HepG2 (cell line): ENCODE measurements around the gene BRD1. TPM values are rescaled to one million over a fixed set of nuclear protein-coding genes. Genes with fewer than 3 reads are reported as not detected.

Experiments
- ATAC-seq: fragments of 200-7000 bp; cut with Tn5 transposase; 3 replicates; pipeline ENCODE4 v1.9.1; 2020; ENCODE audit warnings: mild to moderate bottlenecking, moderate library complexity
- BruUV-seq: library from RNA; stranded (reverse); fragments of 400-500 nt; replicated peaks from 2 replicates; lab custom pipeline; 2021; lab: Mats Ljungman, UMichigan
- CTCF ChIA-PET: fragments of 300-600 bp; formaldehyde crosslinking; extraction: SDS; loops from one replicate; lab custom pipeline; 2021; ENCODE audit warnings: low total read pairs, inconsistent platforms, low intra/inter-chr PET ratio; lab: Yijun Ruan, JAX
- POLR2A ChIA-PET: fragments of 350-600 bp; sonication (Branson Sonifier 250); formaldehyde crosslinking; loops from one replicate; lab custom pipeline; 2020; ENCODE audit warnings: antibody characterized with exemption, inconsistent platforms; lab: Yijun Ruan, JAX
- DNase-seq: peaks from one replicate; pipeline ENCODE4 v3.0.0-alpha.2; 2015; ENCODE audit warnings: low spot score
- FAIRE-seq: peaks from 3 replicates; lab custom pipeline; 2011; peaks lifted over from hg19 to GRCh38; lab: Jason Lieb, UNC
- H2AFZ ChIP-seq: one replicate; pipeline ENCODE4 v1.6.1; 2011; ENCODE audit warnings: low read length, inconsistent platforms
- H3K27ac ChIP-seq: fragments of 300-600 bp; 3 replicates; pipeline ENCODE4 v1.8.0; 2011; ENCODE audit warnings: mixed run types, mild to moderate bottlenecking, mixed read lengths, low read length, inconsistent platforms; ENCODE audit not compliant: insufficient read depth; ENCODE audit errors: extremely low read length
- H3K27me3 ChIP-seq, 2 experiments: fragments of 200-600 bp in 1 of 2; 2 replicates in 1 of 2; 3 replicates in 1 of 2; pipeline versions ENCODE4 v1.6.0 to v1.8.0; 2011; ENCODE audit warnings: low read length in 2 of 2, mild to moderate bottlenecking in 2 of 2, moderate library complexity in 2 of 2, inconsistent platforms in 1 of 2; ENCODE audit not compliant: insufficient read depth in 2 of 2, control insufficient read depth in 1 of 2
- H3K36me3 ChIP-seq, 2 experiments: fragments of 200-600 bp in 1 of 2; replicated peaks in 1 of 2; 2 replicates in 1 of 2; 3 replicates in 1 of 2; pipeline versions ENCODE4 v1.5.1 to v1.8.0; 2011; ENCODE audit warnings: low read length in 2 of 2, inconsistent platforms in 1 of 2; ENCODE audit not compliant: insufficient read depth in 2 of 2, control insufficient read depth in 1 of 2
- H3K4me1 ChIP-seq: 2 replicates; pipeline ENCODE4 v1.5.1; 2012; ENCODE audit warnings: low read length, inconsistent platforms; ENCODE audit not compliant: insufficient read depth
- H3K4me2 ChIP-seq: 2 replicates; pipeline ENCODE4 v1.6.0; 2011; ENCODE audit warnings: low read depth, low read length, inconsistent platforms
- H3K4me3 ChIP-seq, 3 experiments: fragments of 200-600 bp in 1 of 3; sonication (generic), shearing (Covaris generic) in 1 of 3; replicated peaks in 1 of 3; 2 replicates each; pipeline ENCODE4 v1.5.1; 2011 to 2016; ENCODE audit warnings: low read length in 3 of 3, inconsistent platforms in 2 of 3, low read depth in 2 of 3, mild to moderate bottlenecking in 2 of 3, control low read depth in 1 of 3, mixed read lengths in 1 of 3; ENCODE audit not compliant: insufficient read depth in 1 of 3
- H3K79me2 ChIP-seq: one replicate; pipeline ENCODE4 v1.6.1; 2011; ENCODE audit warnings: low read length, inconsistent platforms; ENCODE audit not compliant: insufficient read depth
- H3K9ac ChIP-seq: 2 replicates; pipeline ENCODE4 v1.6.0; 2011; ENCODE audit warnings: mild to moderate bottlenecking, low read depth, low read length, inconsistent platforms; ENCODE audit not compliant: insufficient read depth
- H3K9me3 ChIP-seq: 2 replicates; pipeline ENCODE4 v1.5.1; 2012; ENCODE audit warnings: mild to moderate bottlenecking, low read length
- H4K20me1 ChIP-seq: 2 replicates; pipeline ENCODE4 v1.6.0; 2011; ENCODE audit warnings: inconsistent platforms, mild to moderate bottlenecking, low read length, moderate library complexity; ENCODE audit not compliant: insufficient read depth
- FOXA1 ChIP-seq, 2 experiments: fragments of 450-650 bp in 1 of 2; sonication (generic) in 1 of 2; formaldehyde crosslinking in 1 of 2; IDR thresholded peaks; 2 replicates each; pipeline versions ENCODE4 v1.4.0 to v1.6.1; 2016 to 2020; ENCODE audit warnings: missing genetic modification reagents in 1 of 2
- ISL2 ChIP-seq: sonication (generic); formaldehyde crosslinking; IDR thresholded peaks from 2 replicates; pipeline ENCODE4 v1.5.0; 2020; ENCODE audit warnings: missing genetic modification reagents
- JUN ChIP-seq: sonication (generic); formaldehyde crosslinking; IDR thresholded peaks from 2 replicates; pipeline ENCODE4 v1.4.0; 2020; ENCODE audit warnings: mild to moderate bottlenecking, missing genetic modification reagents
- PBX2 ChIP-seq: IDR thresholded peaks from 2 replicates; pipeline ENCODE4 v1.6.1; 2016; ENCODE audit warnings: control low read depth
- PRDM4 ChIP-seq: sonication (generic); formaldehyde crosslinking; IDR thresholded peaks from 2 replicates; pipeline ENCODE4 v1.9.0; 2021; ENCODE audit warnings: missing genetic modification reagents, borderline replicate concordance
- RFXAP ChIP-seq: sonication (generic); formaldehyde crosslinking; IDR thresholded peaks from 2 replicates; pipeline ENCODE4 v1.4.0; 2020; ENCODE audit warnings: missing genetic modification reagents, borderline replicate concordance
- SNAPC4 ChIP-seq: sonication (generic); formaldehyde crosslinking; IDR thresholded peaks from 2 replicates; pipeline ENCODE4 v1.4.0; 2020; ENCODE audit warnings: mild to moderate bottlenecking, missing genetic modification reagents
- ZNF503 ChIP-seq: sonication (generic); formaldehyde crosslinking; IDR thresholded peaks from 2 replicates; pipeline ENCODE4 v1.4.0; 2020; ENCODE audit warnings: missing genetic modification reagents
- ZNF546 ChIP-seq: sonication (generic); formaldehyde crosslinking; conservative IDR thresholded peaks from 2 replicates; pipeline ENCODE4 v1.8.1; 2023; ENCODE audit warnings: mild to moderate bottlenecking, missing genetic modification reagents
- ZNF562 ChIP-seq: sonication (generic); formaldehyde crosslinking; IDR thresholded peaks from 2 replicates; pipeline ENCODE4 v1.8.0; 2022; ENCODE audit warnings: missing genetic modification reagents, borderline replicate concordance
- ZNF605 ChIP-seq: sonication (generic); formaldehyde crosslinking; IDR thresholded peaks from 2 replicates; pipeline ENCODE4 v1.8.0; 2022; ENCODE audit warnings: mild to moderate bottlenecking, missing genetic modification reagents
- ZNF784 ChIP-seq: sonication (generic); formaldehyde crosslinking; IDR thresholded peaks from 2 replicates; pipeline ENCODE4 v1.5.1; 2020; ENCODE audit warnings: missing genetic modification reagents, mild to moderate bottlenecking, borderline replicate concordance
- WGBS: methylation state at CpG from one replicate; pipeline ENCODE4 v1.1.6; 2017; ENCODE audit warnings: low lambda C conversion rate; 5-methylcytosine and 5-hydroxymethylcytosine counted together
- in situ Hi-C: cut with HindIII; loops from 2 replicates; pipeline ENCODE4 v1.10.0; 2017; ENCODE audit warnings: low pct_unique_long_range_greater_than_20kb; ENCODE audit not compliant: extremely low pct_ligation_motif_present
- intact Hi-C: fragments of 100-400 bp; cut with micrococcal nuclease; formaldehyde crosslinking; loops from one replicate; pipeline ENCODE4 v1.10.0; 2022; ENCODE audit not compliant: unreplicated experiment
- polyA plus RNA-seq, 8 experiments: library from polyadenylated mRNA; depleted of rRNA in 3 of 8; stranded (reverse) in 7 of 8; unstranded in 1 of 8; fragments of >200 nt; fragmentation: Illumina TruSeq in 4 of 8; extraction: Trizol in 4 of 8; gene quantifications; 2 replicates each; pipeline versions ENCODE4 v1.2.1 to v1.2.3, GENCODE V29; 2011 to 2016; ENCODE audit warnings: low read depth in 4 of 8, missing spikeins in 1 of 8, mixed read lengths in 1 of 8; ENCODE audit not compliant: insufficient read depth in 1 of 8
- total RNA-seq, 5 experiments: library from RNA; depleted of rRNA; stranded (reverse); fragments of >200 nt; fragmentation: Illumina TruSeq; extraction: Trizol; gene quantifications; 2 replicates each; pipeline ENCODE4 v1.2.3, GENCODE V29; 2016; ENCODE audit warnings: low read depth in 1 of 5

Gene BRD1
- total and polyA plus RNA-seq, 2 of the 13 experiments (the other 11 are each of a cell fraction or from before 2014, with no cell fraction given) = 5.1 to 12.0 TPM

- 92% methylated on average over 8 of the region's 8 CpGs for WGBS
- peaks cover 14% of the 10 kb centered on the region for H3K9me3 ChIP-seq
- in situ Hi-C loops = no loop called here
- intact Hi-C loops = no loop called here
- FAIRE-seq = no peak
- ChIA-PET CTCF (no interaction called here), POLR2A (no interaction called here)
- H3K27ac ChIP-seq = peak overlapping the region; percentile 79
- no peak overlapping the region for H2AFZ ChIP-seq
- H3K79me2 ChIP-seq = peaks cover 82% of the 10 kb centered on the region
- no peak for DNase-seq
- peak overlapping the region; percentile 41; the same call in 1 of the 2 replicates for H3K9ac ChIP-seq
- peaks cover 33% of the 10 kb centered on the region for H3K4me1 ChIP-seq
- peaks cover 9% of the 10 kb centered on the region; the same call in 1 of the 2 replicates for H4K20me1 ChIP-seq
- H3K4me2 ChIP-seq = peak overlapping the region; percentile 57
- no peaks in the 10 kb centered on the region; a peak in 1 of 5 replicates for H3K36me3 ChIP-seq
- BruUV-seq = no TSS peak
- peak overlapping the region in 1 of 3 experiments; percentile 30; a peak in 2 of 6 replicates for H3K4me3 ChIP-seq
- ATAC-seq = no peak
- no peaks in the 10 kb centered on the region for H3K27me3 ChIP-seq
- TF ChIP-seq ISL2 (CRISPR knock-in tag) (no peak), RFXAP (CRISPR knock-in tag) (no peak), ZNF503 (CRISPR knock-in tag) (no peak), ZNF605 (CRISPR knock-in tag) (no peak), FOXA1 (IDR thresholded peaks at IDR 0.05) (no peak), FOXA1 (CRISPR knock-in tag; IDR thresholded peaks at IDR 0.05) (no peak), ZNF562 (CRISPR knock-in tag) (no peak), ZNF784 (no peak), ZNF546 (CRISPR knock-in tag) (no peak), PBX2 (no peak), SNAPC4 (CRISPR knock-in tag) (no peak), JUN (CRISPR knock-in tag) (no peak), PRDM4 (CRISPR knock-in tag) (no peak)
Measured at GRCh38 chr22:49866646-49867045, 39.0 kb upstream of the BRD1 start.
